ENCODE results near the gene NUDT16L1. TPM values are rescaled to one million over a fixed set of nuclear protein-coding genes. Genes with fewer than 3 reads are reported as not detected.
A peak's percentile ranks its signal among the peaks of the same experiment; 100 is the strongest.

Gene NUDT16L1
- total and polyA plus RNA-seq, 2 of the 13 experiments (the other 11 are each of a cell fraction or from before 2014, with no cell fraction given): 28.0 to 40.5 TPM

DNA sequence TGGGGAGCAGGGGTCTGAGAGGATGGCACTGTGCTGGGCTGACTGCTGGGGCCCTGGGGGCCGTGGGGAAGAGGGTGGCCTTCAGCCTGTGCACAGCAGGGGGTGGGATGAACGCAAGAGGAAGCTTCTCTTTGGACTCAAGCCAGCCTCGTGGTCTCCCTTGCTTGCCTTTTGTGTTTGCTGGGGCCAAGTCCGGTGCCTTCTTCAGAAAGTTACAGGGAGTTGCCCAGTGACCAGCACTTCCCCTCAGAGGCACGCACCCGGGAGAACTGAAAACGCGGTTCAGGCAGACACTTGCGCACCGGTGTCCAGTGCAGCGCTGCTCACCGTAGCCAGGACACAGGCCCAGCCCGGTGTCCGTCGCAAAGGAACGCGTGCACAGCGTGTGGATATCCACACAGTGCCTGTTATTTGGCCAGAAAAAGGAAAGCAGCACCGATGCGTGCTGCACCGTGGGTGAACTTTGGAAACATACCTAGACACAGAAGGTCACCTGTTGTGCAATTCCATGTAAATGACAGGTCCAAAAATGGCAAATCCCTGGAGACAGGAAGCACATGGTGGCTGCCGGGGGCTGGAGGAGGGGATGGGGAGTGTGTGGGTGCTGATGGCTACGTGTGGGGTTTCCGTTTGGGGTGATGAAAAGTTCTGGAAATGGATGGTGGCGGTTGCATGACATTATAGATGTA is 29.4 kb upstream of the NUDT16L1 start (continued):
- peak; percentile 82; the same call in 1 of the 2 replicates for TF ChIP-seq ZNF891 (CRISPR knock-in tag; IDR thresholded peaks at IDR 0.05)
- TF ChIP-seq, protein P1, sequence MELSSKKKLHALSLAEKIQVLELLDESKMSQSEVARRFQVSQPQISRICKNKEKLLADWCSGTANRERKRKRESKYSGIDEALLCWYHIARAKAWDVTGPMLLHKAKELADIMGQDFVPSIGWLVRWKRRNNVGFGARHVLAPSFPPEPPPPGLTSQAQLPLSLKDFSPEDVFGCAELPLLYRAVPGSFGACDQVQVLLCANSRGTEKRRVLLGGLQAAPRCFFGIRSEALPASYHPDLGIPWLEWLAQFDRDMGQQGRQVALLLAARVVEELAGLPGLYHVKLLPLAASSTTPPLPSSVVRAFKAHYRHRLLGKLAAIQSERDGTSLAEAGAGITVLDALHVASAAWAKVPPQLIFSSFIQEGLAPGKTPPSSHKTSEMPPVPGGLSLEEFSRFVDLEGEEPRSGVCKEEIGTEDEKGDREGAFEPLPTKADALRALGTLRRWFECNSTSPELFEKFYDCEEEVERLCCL (CRISPR knock-in tag; IDR thresholded peaks at IDR 0.05; ENCODE audit: borderline replicate concordance): peak; percentile 82; the same call in 1 of the 2 replicates
- peak; percentile 88 for TF ChIP-seq HDAC1 (CRISPR knock-in tag; IDR thresholded peaks at IDR 0.05)
- TF ChIP-seq PAX8 (CRISPR knock-in tag; IDR thresholded peaks at IDR 0.05; ENCODE audit: borderline replicate concordance): no peak; the same call in 1 of the 2 replicates
- no peak for TF ChIP-seq EZH2 (conservative IDR thresholded peaks at IDR 0.05; ENCODE audit: low read depth, low read length)
- TF ChIP-seq CREB1 (IDR thresholded peaks at IDR 0.05): no peak
- TF ChIP-seq CREB1 (CRISPR knock-in tag; IDR thresholded peaks at IDR 0.05): 0 out of 2 replicates have a peak, but pooled peaks have one; percentile 59
- TF ChIP-seq ZNF598 (CRISPR knock-in tag; IDR thresholded peaks at IDR 0.05; ENCODE audit: borderline replicate concordance): 0 out of 2 replicates have a peak, but pooled peaks have one; percentile 66
- peak; percentile 79; the same call in 1 of the 2 replicates for TF ChIP-seq ZNF557 (CRISPR knock-in tag; IDR thresholded peaks at IDR 0.05)
- TF ChIP-seq ZKSCAN5 (CRISPR knock-in tag; IDR thresholded peaks at IDR 0.05): peak; percentile 79; the same call in 1 of the 2 replicates
- peak; percentile 96 for TF ChIP-seq BCL6 (CRISPR knock-in tag; IDR thresholded peaks at IDR 0.05)
- 0 out of 2 replicates have a peak, but pooled peaks have one; percentile 79 for TF ChIP-seq SALL2 (CRISPR knock-in tag; IDR thresholded peaks at IDR 0.05)
- no peak for TF ChIP-seq MATR3 (CRISPR knock-in tag; IDR thresholded peaks at IDR 0.05)
- peak; percentile 93 for TF ChIP-seq ZNF737 (CRISPR knock-in tag; IDR thresholded peaks at IDR 0.05; ENCODE audit: borderline replicate concordance)
- no peak; the same call in 1 of the 2 replicates for TF ChIP-seq ZNF251 (CRISPR knock-in tag; IDR thresholded peaks at IDR 0.05)
- TF ChIP-seq CCDC6 (CRISPR knock-in tag; IDR thresholded peaks at IDR 0.05): peak; percentile 96
- peak; percentile 98 for TF ChIP-seq ZMAT3 (CRISPR knock-in tag; conservative IDR thresholded peaks at IDR 0.05)
- TF ChIP-seq ZNF644 (CRISPR knock-in tag; IDR thresholded peaks at IDR 0.05; ENCODE audit: low read depth): peak; percentile 53
- TF ChIP-seq FOXA3 (CRISPR knock-in tag; IDR thresholded peaks at IDR 0.05): peak; percentile 85; the same call in 1 of the 2 replicates
- TF ChIP-seq ZC3H13 (CRISPR knock-in tag; IDR thresholded peaks at IDR 0.05): 0 out of 2 replicates have a peak, but pooled peaks have one; percentile 56
- TF ChIP-seq NONO (IDR thresholded peaks at IDR 0.05): no peak
- peak; percentile 89 for TF ChIP-seq NONO (CRISPR knock-in tag; conservative IDR thresholded peaks at IDR 0.05)
- TF ChIP-seq RFX1 (IDR thresholded peaks at IDR 0.05): no peak
- no peak for TF ChIP-seq ATF1 (CRISPR knock-in tag; IDR thresholded peaks at IDR 0.05)
- TF ChIP-seq MXI1 (IDR thresholded peaks at IDR 0.05; ENCODE audit: borderline replicate concordance, low read depth, low read length): peak; percentile 88
- TF ChIP-seq, protein P2, sequence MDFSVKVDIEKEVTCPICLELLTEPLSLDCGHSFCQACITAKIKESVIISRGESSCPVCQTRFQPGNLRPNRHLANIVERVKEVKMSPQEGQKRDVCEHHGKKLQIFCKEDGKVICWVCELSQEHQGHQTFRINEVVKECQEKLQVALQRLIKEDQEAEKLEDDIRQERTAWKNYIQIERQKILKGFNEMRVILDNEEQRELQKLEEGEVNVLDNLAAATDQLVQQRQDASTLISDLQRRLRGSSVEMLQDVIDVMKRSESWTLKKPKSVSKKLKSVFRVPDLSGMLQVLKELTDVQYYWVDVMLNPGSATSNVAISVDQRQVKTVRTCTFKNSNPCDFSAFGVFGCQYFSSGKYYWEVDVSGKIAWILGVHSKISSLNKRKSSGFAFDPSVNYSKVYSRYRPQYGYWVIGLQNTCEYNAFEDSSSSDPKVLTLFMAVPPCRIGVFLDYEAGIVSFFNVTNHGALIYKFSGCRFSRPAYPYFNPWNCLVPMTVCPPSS (IDR thresholded peaks at IDR 0.05): no peak
- no peak for TF ChIP-seq HNRNPK (IDR thresholded peaks at IDR 0.05; ENCODE audit: low read depth, low read length, poor library complexity, severe bottlenecking)
- TF ChIP-seq MEIS2 (CRISPR knock-in tag; IDR thresholded peaks at IDR 0.05): peak; percentile 94
- TF ChIP-seq ZNF317 (CRISPR knock-in tag; IDR thresholded peaks at IDR 0.05): peak; percentile 89

All from HepG2 (cell line).